GM12864 (cell line): ENCODE measurements around the gene TXNIP.

Source experiments
- DNase-seq: peaks from one replicate; pipeline ENCODE4 v3.0.0-alpha.2; 2011; ENCODE audit warnings: low read depth
- H3K4me3 ChIP-seq: 2 replicates; pipeline ENCODE4 v1.5.1; 2011; ENCODE audit warnings: mild to moderate bottlenecking, low read depth, low read length, control low read depth
- CTCF ChIP-seq: IDR thresholded peaks from 2 replicates; pipeline ENCODE4 v1.5.1; 2011; ENCODE audit warnings: low read depth, mild to moderate bottlenecking, moderate library complexity, low read length, control low read depth, inconsistent platforms; ENCODE audit errors: missing control alignments

The TXNIP gene

GRCh38 chr1:145996433-145997015 is at the start of gene TXNIP:
Gene TXNIP, minus strand, starts transcription at chr1:145996579. Its CDS starts 313 bp downstream, at chr1:145996266.
- peak within 1 kb of the TSS; percentile 96 for H3K4me3 ChIP-seq

GRCh38 chr1:146039844-146040194 is 43.4 kb upstream of the TXNIP start:
- no peak for DNase-seq
- TF ChIP-seq CTCF = no peak
- H3K4me3 ChIP-seq = no peak overlapping the region

More at GRCh38 chr1:145996433-145997015, at the start of gene TXNIP:
- no peak for TF ChIP-seq CTCF
- DNase-seq = peak; percentile 83

- DNase-seq = peak; percentile 66
- H3K4me3 ChIP-seq = peak overlapping the region; percentile 75
- TF ChIP-seq CTCF = no peak
These were observed 40.7 kb upstream of the TXNIP start for GRCh38 chr1:146036965-146037646.

- no peak for TF ChIP-seq CTCF
- DNase-seq = no peak
These were observed 40.0 kb upstream of the TXNIP start for GRCh38 chr1:146036241-146036964.

GRCh38 chr1:146035048-146035423 is 38.7 kb upstream of the TXNIP start:
- no peak for DNase-seq
- no peak for TF ChIP-seq CTCF
- peak overlapping the region; percentile 44 for H3K4me3 ChIP-seq

More at GRCh38 chr1:146036241-146036964, 40.0 kb upstream of the TXNIP start:
- peak overlapping the region; percentile 75 for H3K4me3 ChIP-seq

- TF ChIP-seq CTCF = peak; percentile 56
- H3K4me3 ChIP-seq = no peak overlapping the region
- DNase-seq = no peak
These were observed 36.3 kb upstream of the TXNIP start for GRCh38 chr1:146032631-146033219.
